ENCODE measurements around the gene NPB.

The NPB gene

GRCh38 chr17:81925860-81926450, 23.9 kb downstream of the NPB start:
- no peak for DNase-seq (ENCODE audit: low read depth, low spot score)

GRCh38 chr17:81926451-81927151, 24.6 kb downstream of the NPB start:
- DNase-seq (ENCODE audit: low read depth, low spot score), result no peak

- DNase-seq (ENCODE audit: low read depth, low spot score), result no peak
Observed at GRCh38 chr17:81927152-81927652, 25.2 kb downstream of the NPB start.

- DNase-seq (ENCODE audit: low read depth, low spot score), result no peak
Observed at GRCh38 chr17:81927653-81928543, 25.9 kb downstream of the NPB start, which contains the start of gene MAFG. Gene MAFG, minus strand, starts transcription at chr17:81927735. Its CDS starts 4,550 bp downstream, at chr17:81923185.

- DNase-seq (ENCODE audit: low read depth, low spot score), result no peak
Observed at GRCh38 chr17:81928544-81929252, 26.7 kb downstream of the NPB start.

GRCh38 chr17:81929253-81930141, 27.5 kb downstream of the NPB start:
- DNase-seq (ENCODE audit: low read depth, low spot score), result no peak

- no peak for DNase-seq (ENCODE audit: low read depth, low spot score)
Observed at GRCh38 chr17:81930142-81931125, 28.4 kb downstream of the NPB start.

- DNase-seq (ENCODE audit: low read depth, low spot score), result no peak
Observed at GRCh38 chr17:81931189-81931556, 29.1 kb downstream of the NPB start.

GRCh38 chr17:81931557-81932332, 29.7 kb downstream of the NPB start:
- DNase-seq (ENCODE audit: low read depth, low spot score), result no peak

- DNase-seq (ENCODE audit: low read depth, low spot score), result no peak
Observed at GRCh38 chr17:81932333-81932983, 30.4 kb downstream of the NPB start.

GRCh38 chr17:81933178-81933699, 31.2 kb downstream of the NPB start:
- DNase-seq (ENCODE audit: low read depth, low spot score), result no peak

GRCh38 chr17:81934098-81934757, 32.2 kb downstream of the NPB start:
- no peak for DNase-seq (ENCODE audit: low read depth, low spot score)

GRCh38 chr17:81934850-81935708, 33.0 kb downstream of the NPB start:
- DNase-seq (ENCODE audit: low read depth, low spot score), result no peak

GRCh38 chr17:81935709-81936084, 33.7 kb downstream of the NPB start:
- DNase-seq (ENCODE audit: low read depth, low spot score), result no peak

- DNase-seq (ENCODE audit: low read depth, low spot score), result no peak
Observed at GRCh38 chr17:81939218-81939617, 37.2 kb downstream of the NPB start.

- DNase-seq (ENCODE audit: low read depth, low spot score), result no peak
Observed at GRCh38 chr17:81939881-81940385, 37.9 kb downstream of the NPB start.
